ENCODE measurements around the gene PLEKHJ1. TPM values are rescaled to one million over a fixed set of nuclear protein-coding genes. Genes with fewer than 3 reads are reported as not detected.

The PLEKHJ1 gene
- total and polyA plus RNA-seq, 2 donors, result 62.0 to 97.7 TPM

DNA sequence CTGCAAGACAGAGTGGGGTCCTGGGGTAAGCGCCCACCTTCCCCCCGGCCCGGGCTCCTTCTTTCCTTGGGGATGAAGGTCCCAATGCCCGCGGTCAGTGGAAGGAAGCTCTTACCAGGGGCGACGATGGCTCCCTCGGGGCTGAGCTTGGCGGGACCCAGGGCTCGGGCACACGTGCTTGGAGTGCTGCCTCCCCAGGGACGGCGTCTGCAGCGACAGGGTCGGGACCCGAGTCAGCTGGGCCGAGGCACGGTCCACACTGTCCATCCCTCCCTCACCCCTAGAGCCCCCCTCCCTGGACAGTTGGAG, 16.6 kb upstream of the PLEKHJ1 start:
- no peak for DNase-seq (ENCODE audit: low read depth in 6 of 9, low spot score in 9 of 9)
- Histone ChIP-seq H3K4me1 (ENCODE audit: control insufficient read depth in 2 of 2, insufficient read depth in 2 of 2, low read length in 2 of 2) (peaks cover 26 to 44% of the 10 kb centered on the region in 2 donors), H3K27ac (ENCODE audit: low read depth in 1 of 2, low read length in 1 of 2) (no peak overlapping the region), H3K9me3 (ENCODE audit: control insufficient read depth in 2 of 2, insufficient read depth in 1 of 2, low read length in 1 of 2) (peaks cover 0 to 10% of the 10 kb centered on the region in 2 donors), H3K27me3 (ENCODE audit: control insufficient read depth in 2 of 2, insufficient read depth in 1 of 2, low read length in 1 of 2) (peaks cover 58 to 76% of the 10 kb centered on the region in 2 donors), H3K4me3 (ENCODE audit: low read length in 2 of 2) (peak overlapping the region in 1 of 2 donors; percentile 61), H3K36me3 (ENCODE audit: control insufficient read depth in 2 of 2, insufficient read depth in 2 of 2, low read length in 1 of 2) (peaks cover 10 to 18% of the 10 kb centered on the region in 2 donors)
- WGBS, result 10% methylated on average over 18 of the region's 18 CpGs

- peaks cover 14 to 23% of the 10 kb centered on the region in 2 donors for H3K36me3 ChIP-seq (ENCODE audit: control insufficient read depth in 2 of 2, insufficient read depth in 2 of 2, low read length in 1 of 2)
- peaks cover 58 to 76% of the 10 kb centered on the region in 2 donors for H3K27me3 ChIP-seq (ENCODE audit: control insufficient read depth in 2 of 2, insufficient read depth in 1 of 2, low read length in 1 of 2)
- 7% methylated on average over 74 of the region's 74 CpGs for WGBS
- no peak for DNase-seq (ENCODE audit: low read depth in 6 of 9, low spot score in 9 of 9)
- peak overlapping the region in 1 of 2 donors; percentile 33 for H3K4me3 ChIP-seq (ENCODE audit: low read length in 2 of 2)
- H3K27ac ChIP-seq (ENCODE audit: low read depth in 1 of 2, low read length in 1 of 2), result no peak overlapping the region
- H3K4me1 ChIP-seq (ENCODE audit: control insufficient read depth in 2 of 2, insufficient read depth in 2 of 2, low read length in 2 of 2), result peaks cover 23 to 38% of the 10 kb centered on the region in 2 donors
- peaks cover 0 to 10% of the 10 kb centered on the region in 2 donors for H3K9me3 ChIP-seq (ENCODE audit: control insufficient read depth in 2 of 2, insufficient read depth in 1 of 2, low read length in 1 of 2)
Observed at GRCh38 chr19:2252055-2252796, 16.1 kb upstream of the PLEKHJ1 start.

- Histone ChIP-seq H3K4me3 (ENCODE audit: low read length in 2 of 2) (peak overlapping the region in 1 of 2 donors; percentile 33), H3K27me3 (ENCODE audit: control insufficient read depth in 2 of 2, insufficient read depth in 1 of 2, low read length in 1 of 2) (peaks cover 58 to 76% of the 10 kb centered on the region in 2 donors)
- no peak for DNase-seq (ENCODE audit: low read depth in 6 of 9, low spot score in 9 of 9)
Observed at GRCh38 chr19:2251106-2252054, 15.3 kb upstream of the PLEKHJ1 start.

GRCh38 chr19:2250766-2251105, 14.6 kb upstream of the PLEKHJ1 start:
- no peak for DNase-seq (ENCODE audit: low read depth in 6 of 9, low spot score in 9 of 9)
- no peak overlapping the region for H3K27ac ChIP-seq (ENCODE audit: low read depth in 1 of 2, low read length in 1 of 2)
- H3K4me1 ChIP-seq (ENCODE audit: control insufficient read depth in 2 of 2, insufficient read depth in 2 of 2, low read length in 2 of 2), result peaks cover 20 to 29% of the 10 kb centered on the region in 2 donors
- peaks cover 58 to 72% of the 10 kb centered on the region in 2 donors for H3K27me3 ChIP-seq (ENCODE audit: control insufficient read depth in 2 of 2, insufficient read depth in 1 of 2, low read length in 1 of 2)
- H3K36me3 ChIP-seq (ENCODE audit: control insufficient read depth in 2 of 2, insufficient read depth in 2 of 2, low read length in 1 of 2), result peaks cover 29 to 38% of the 10 kb centered on the region in 2 donors
- H3K4me3 ChIP-seq (ENCODE audit: low read length in 2 of 2), result peak overlapping the region in 1 of 2 donors; percentile 33
- H3K9me3 ChIP-seq (ENCODE audit: control insufficient read depth in 2 of 2, insufficient read depth in 1 of 2, low read length in 1 of 2), result peaks cover 0 to 10% of the 10 kb centered on the region in 2 donors
- 14% methylated on average over 40 of the region's 40 CpGs for WGBS

More at GRCh38 chr19:2251106-2252054, 15.3 kb upstream of the PLEKHJ1 start:
- peaks cover 20 to 33% of the 10 kb centered on the region in 2 donors for H3K4me1 ChIP-seq (ENCODE audit: control insufficient read depth in 2 of 2, insufficient read depth in 2 of 2, low read length in 2 of 2)
- peaks cover 22 to 31% of the 10 kb centered on the region in 2 donors for H3K36me3 ChIP-seq (ENCODE audit: control insufficient read depth in 2 of 2, insufficient read depth in 2 of 2, low read length in 1 of 2)
- peak overlapping the region in 1 of 2 donors; percentile 18 for H3K27ac ChIP-seq (ENCODE audit: low read depth in 1 of 2, low read length in 1 of 2)
- WGBS, result 6% methylated on average over 125 of the region's 125 CpGs
- H3K9me3 ChIP-seq (ENCODE audit: control insufficient read depth in 2 of 2, insufficient read depth in 1 of 2, low read length in 1 of 2), result peaks cover 0 to 10% of the 10 kb centered on the region in 2 donors

GRCh38 chr19:2249880-2250765, 14.0 kb upstream of the PLEKHJ1 start:
- Histone ChIP-seq H3K27me3 (ENCODE audit: control insufficient read depth in 2 of 2, insufficient read depth in 1 of 2, low read length in 1 of 2) (peaks cover 57 to 66% of the 10 kb centered on the region in 2 donors), H3K4me1 (ENCODE audit: control insufficient read depth in 2 of 2, insufficient read depth in 2 of 2, low read length in 2 of 2) (peaks cover 20 to 29% of the 10 kb centered on the region in 2 donors)

GRCh38 chr19:2249010-2249866, 13.1 kb upstream of the PLEKHJ1 start, which contains the start of gene AMH:
TSS of gene AMH (plus strand) at chr19:2249323. CDS start at chr19:2249333, 10 bp downstream.
- no peak for DNase-seq (ENCODE audit: low read depth in 6 of 9, low spot score in 9 of 9)
- Histone ChIP-seq H3K4me3 (ENCODE audit: low read length in 2 of 2) (no peak within 1 kb of the TSS), H3K36me3 (ENCODE audit: control insufficient read depth in 2 of 2, insufficient read depth in 2 of 2, low read length in 1 of 2) (peaks cover 44 to 53% of the 10 kb centered on the region in 2 donors), H3K27me3 (ENCODE audit: control insufficient read depth in 2 of 2, insufficient read depth in 1 of 2, low read length in 1 of 2) (peaks cover 50 to 58% of the 10 kb centered on the region in 2 donors), H3K4me1 (ENCODE audit: control insufficient read depth in 2 of 2, insufficient read depth in 2 of 2, low read length in 2 of 2) (peaks cover 20 to 27% of the 10 kb centered on the region in 2 donors), H3K27ac (ENCODE audit: low read depth in 1 of 2, low read length in 1 of 2) (peak within 1 kb of the TSS in 1 of 2 donors; percentile 5), H3K9me3 (ENCODE audit: control insufficient read depth in 2 of 2, insufficient read depth in 1 of 2, low read length in 1 of 2) (peaks cover 0 to 8% of the 10 kb centered on the region in 2 donors)
- 93% methylated on average over 27 of the region's 27 CpGs for WGBS

More at GRCh38 chr19:2249880-2250765, 14.0 kb upstream of the PLEKHJ1 start:
- Histone ChIP-seq H3K27ac (ENCODE audit: low read depth in 1 of 2, low read length in 1 of 2) (no peak overlapping the region), H3K36me3 (ENCODE audit: control insufficient read depth in 2 of 2, insufficient read depth in 2 of 2, low read length in 1 of 2) (peaks cover 35 to 44% of the 10 kb centered on the region in 2 donors), H3K9me3 (ENCODE audit: control insufficient read depth in 2 of 2, insufficient read depth in 1 of 2, low read length in 1 of 2) (peaks cover 0 to 10% of the 10 kb centered on the region in 2 donors), H3K4me3 (ENCODE audit: low read length in 2 of 2) (no peak overlapping the region)
- DNase-seq (ENCODE audit: low read depth in 6 of 9, low spot score in 9 of 9), result no peak
- WGBS, result 42% methylated on average over 43 of the region's 43 CpGs

DNA sequence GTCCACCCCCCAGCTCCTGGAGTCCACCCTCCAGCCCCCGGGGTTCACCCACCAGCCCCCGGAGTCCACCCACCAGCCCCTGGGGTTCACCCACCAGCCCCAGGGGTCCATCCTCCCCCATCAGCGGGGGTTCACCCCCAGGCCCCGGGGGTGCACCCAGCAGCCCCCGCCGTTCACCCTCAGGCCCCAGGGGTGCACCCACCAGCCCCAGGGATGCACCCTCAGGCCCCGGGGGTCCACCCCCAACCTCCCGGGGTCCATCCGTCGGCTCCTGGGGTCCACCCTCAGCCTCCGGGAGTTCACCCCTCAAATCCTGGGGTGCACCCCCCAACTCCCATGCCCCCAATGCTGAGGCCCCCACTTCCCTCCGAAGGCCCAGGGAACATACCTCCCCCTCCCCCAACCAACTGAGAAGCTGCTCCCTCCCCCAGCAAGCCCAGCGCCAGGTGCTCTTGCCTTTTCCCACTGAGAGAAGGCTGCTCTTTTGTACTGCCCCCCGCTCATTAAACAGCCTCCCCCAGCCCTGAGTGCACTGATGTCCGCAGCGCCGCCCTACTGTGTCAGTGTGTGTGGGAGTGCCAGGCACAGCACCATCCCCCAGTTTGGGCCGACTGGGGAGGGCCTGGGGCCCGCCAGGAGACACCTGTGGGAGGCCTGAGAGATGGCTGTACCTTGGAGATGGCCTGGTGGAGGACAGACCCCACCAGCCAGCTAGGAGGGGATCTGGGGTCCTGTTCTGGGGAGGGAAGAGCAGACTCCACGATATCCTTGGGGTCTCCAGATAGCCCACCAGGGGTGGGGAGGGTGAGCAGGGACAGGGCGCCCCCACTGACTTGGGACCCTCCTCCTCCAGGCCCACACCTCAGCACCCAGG, 12.2 kb upstream of the PLEKHJ1 start:
- H3K4me3 ChIP-seq (ENCODE audit: low read length in 2 of 2), result no peak overlapping the region
- H3K27me3 ChIP-seq (ENCODE audit: control insufficient read depth in 2 of 2, insufficient read depth in 1 of 2, low read length in 1 of 2), result peaks cover 43 to 49% of the 10 kb centered on the region in 2 donors
- no peak for DNase-seq (ENCODE audit: low read depth in 6 of 9, low spot score in 9 of 9)
- 90% methylated on average over 21 of the region's 21 CpGs for WGBS
- no peak overlapping the region for H3K27ac ChIP-seq (ENCODE audit: low read depth in 1 of 2, low read length in 1 of 2)
- H3K9me3 ChIP-seq (ENCODE audit: control insufficient read depth in 2 of 2, insufficient read depth in 1 of 2, low read length in 1 of 2), result peaks cover 0 to 6% of the 10 kb centered on the region in 2 donors
- peaks cover 52 to 61% of the 10 kb centered on the region in 2 donors for H3K36me3 ChIP-seq (ENCODE audit: control insufficient read depth in 2 of 2, insufficient read depth in 2 of 2, low read length in 1 of 2)
- H3K4me1 ChIP-seq (ENCODE audit: control insufficient read depth in 2 of 2, insufficient read depth in 2 of 2, low read length in 2 of 2), result peaks cover 12 to 19% of the 10 kb centered on the region in 2 donors

All from thymus (tissue), 11 donors.